PC-3 (cell line): ENCODE results near the gene CABCOCO1.

ENCODE experiments used
- EZH2 ChIP-seq: fragments of 300-600 bp; sonication (generic); IDR thresholded peaks from one replicate; pipeline ENCODE4 v1.6.1; 2017; ENCODE audit warnings: antibody characterized with exemption, mild to moderate bottlenecking, low read length; ENCODE audit not compliant: unreplicated experiment
- TF ChIP-seq, protein P1 (sequence below): fragments of 300-600 bp; sonication (generic); conservative IDR thresholded peaks from 2 replicates; pipeline ENCODE4 v1.5.1; 2017; ENCODE audit warnings: antibody characterized with exemption, low read depth, mild to moderate bottlenecking, low read length

DNA sequence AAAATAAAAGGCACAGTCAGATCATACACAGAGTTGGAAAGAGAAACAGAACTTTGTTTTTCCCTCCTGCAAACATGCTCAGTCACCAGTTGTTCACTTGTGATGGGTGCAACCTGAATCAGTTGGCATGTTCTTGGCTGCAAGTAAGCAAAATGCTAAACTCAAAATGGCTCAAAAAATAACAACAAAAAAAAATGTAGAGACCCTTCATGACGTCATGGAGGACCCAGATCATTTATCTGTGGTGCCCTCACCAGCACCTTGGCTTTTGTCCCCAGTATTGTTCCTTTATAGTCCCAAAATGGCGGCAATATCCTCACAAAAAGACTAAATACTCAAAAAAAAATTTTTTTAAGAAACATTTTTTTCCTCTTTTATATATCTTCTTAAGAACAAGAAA is 112.4 kb downstream of the CABCOCO1 start:
- TF ChIP-seq, protein P1, sequence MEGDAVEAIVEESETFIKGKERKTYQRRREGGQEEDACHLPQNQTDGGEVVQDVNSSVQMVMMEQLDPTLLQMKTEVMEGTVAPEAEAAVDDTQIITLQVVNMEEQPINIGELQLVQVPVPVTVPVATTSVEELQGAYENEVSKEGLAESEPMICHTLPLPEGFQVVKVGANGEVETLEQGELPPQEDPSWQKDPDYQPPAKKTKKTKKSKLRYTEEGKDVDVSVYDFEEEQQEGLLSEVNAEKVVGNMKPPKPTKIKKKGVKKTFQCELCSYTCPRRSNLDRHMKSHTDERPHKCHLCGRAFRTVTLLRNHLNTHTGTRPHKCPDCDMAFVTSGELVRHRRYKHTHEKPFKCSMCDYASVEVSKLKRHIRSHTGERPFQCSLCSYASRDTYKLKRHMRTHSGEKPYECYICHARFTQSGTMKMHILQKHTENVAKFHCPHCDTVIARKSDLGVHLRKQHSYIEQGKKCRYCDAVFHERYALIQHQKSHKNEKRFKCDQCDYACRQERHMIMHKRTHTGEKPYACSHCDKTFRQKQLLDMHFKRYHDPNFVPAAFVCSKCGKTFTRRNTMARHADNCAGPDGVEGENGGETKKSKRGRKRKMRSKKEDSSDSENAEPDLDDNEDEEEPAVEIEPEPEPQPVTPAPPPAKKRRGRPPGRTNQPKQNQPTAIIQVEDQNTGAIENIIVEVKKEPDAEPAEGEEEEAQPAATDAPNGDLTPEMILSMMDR = no peak
- no peak for TF ChIP-seq EZH2
